K562 (cell line): Measurements from ENCODE around the gene NEXN. TPM values are rescaled to one million over a fixed set of nuclear protein-coding genes. Genes with fewer than 3 reads are reported as not detected.

Source experiments
- ATAC-seq: fragments of 200-7000 bp; cut with Tn5 transposase; 3 replicates; pipeline ENCODE4 v1.9.1; 2020; ENCODE audit warnings: moderate library complexity
- BruUV-seq: library from RNA; stranded (reverse); fragments of 400-500 nt; replicated peaks from 2 replicates; lab custom pipeline; 2021; lab: Mats Ljungman, UMichigan
- CTCF ChIA-PET: fragments of 300-600 bp; formaldehyde crosslinking; extraction: SDS; loops from one replicate; lab custom pipeline; 2021; ENCODE audit warnings: low intra/inter-chr PET ratio; lab: Yijun Ruan, JAX
- POLR2A ChIA-PET: fragments of 300-600, 350-650 bp; sonication (Branson Sonifier 250); formaldehyde crosslinking; extraction: SDS; loops from one replicate; lab custom pipeline; 2021; ENCODE audit warnings: antibody characterized with exemption, inconsistent platforms; lab: Yijun Ruan, JAX
- DNase-seq, 4 experiments: peaks; one replicate each; pipeline versions ENCODE4 v3.0.0 to v3.0.0-alpha.2; 2011 to 2018; ENCODE audit warnings: low spot score in 3 of 4, mixed read lengths in 3 of 4; ENCODE audit errors: extremely low read depth in 1 of 4
- FAIRE-seq: peaks from 2 replicates; lab custom pipeline; 2011; peaks lifted over from hg19 to GRCh38; lab: Jason Lieb, UNC
- H2AFZ ChIP-seq: 2 replicates; pipeline ENCODE4 v1.6.0; 2011; ENCODE audit warnings: low read depth, low read length, control low read depth, inconsistent platforms
- H3K27ac ChIP-seq: fragments of 200-600 bp; 3 replicates; pipeline ENCODE4 v1.8.0; 2011; ENCODE audit warnings: low read depth, mild to moderate bottlenecking, control low read depth, inconsistent platforms, low read length, moderate library complexity, mixed read lengths; ENCODE audit errors: extremely low read depth
- H3K27me3 ChIP-seq, 2 experiments: fragments of 300-600 bp in 1 of 2; 2 replicates in 1 of 2; 3 replicates in 1 of 2; pipeline versions ENCODE4 v1.6.0 to v1.8.0; 2011; ENCODE audit warnings: inconsistent platforms in 2 of 2, low read length in 2 of 2, mild to moderate bottlenecking in 1 of 2, mixed read lengths in 1 of 2, moderate library complexity in 1 of 2; ENCODE audit not compliant: control insufficient read depth in 2 of 2, insufficient read depth in 2 of 2
- H3K36me3 ChIP-seq: fragments of 300-600 bp; 3 replicates; pipeline ENCODE4 v1.8.0; 2011; ENCODE audit warnings: mild to moderate bottlenecking, low read length, inconsistent platforms; ENCODE audit not compliant: control insufficient read depth, insufficient read depth
- H3K4me1 ChIP-seq, 2 experiments: fragments of 200-600 bp in 1 of 2; replicated peaks in 1 of 2; 2 replicates in 1 of 2; 3 replicates in 1 of 2; pipeline versions ENCODE4 v1.5.1 to v1.8.0; 2011; ENCODE audit warnings: inconsistent platforms in 2 of 2, low read length in 2 of 2, mild to moderate bottlenecking in 1 of 2, mixed read lengths in 1 of 2, moderate library complexity in 1 of 2; ENCODE audit not compliant: control insufficient read depth in 2 of 2, insufficient read depth in 2 of 2
- H3K4me2 ChIP-seq: 2 replicates; pipeline ENCODE4 v1.6.1; 2011; ENCODE audit warnings: low read length, control low read depth, inconsistent platforms, mixed read lengths; ENCODE audit not compliant: insufficient read depth
- H3K4me3 ChIP-seq: fragments of 200-600 bp; sonication (generic), shearing (Covaris generic); 2 replicates; pipeline ENCODE4 v1.5.1; 2016; ENCODE audit warnings: control low read depth, inconsistent platforms
- H3K79me2 ChIP-seq: fragments of 200-600 bp; 3 replicates; pipeline ENCODE4 v1.8.0; 2011; ENCODE audit warnings: low read length, inconsistent platforms; ENCODE audit not compliant: control insufficient read depth, insufficient read depth
- H3K9ac ChIP-seq, 2 experiments: 2 replicates each; pipeline versions ENCODE4 v1.6.0 to v1.6.1; 2011; ENCODE audit warnings: low read depth in 2 of 2, low read length in 2 of 2, control low read depth in 1 of 2, inconsistent platforms in 1 of 2, mild to moderate bottlenecking in 1 of 2, mixed read lengths in 1 of 2; ENCODE audit not compliant: insufficient read depth in 1 of 2
- H3K9me1 ChIP-seq: one replicate; pipeline ENCODE4 v1.6.0; 2011; ENCODE audit warnings: inconsistent platforms, mild to moderate bottlenecking, low read length, moderate library complexity; ENCODE audit not compliant: control insufficient read depth, insufficient read depth
- H3K9me3 ChIP-seq: replicated peaks from 2 replicates; pipeline ENCODE4 v1.5.1; 2011; ENCODE audit warnings: low read depth, low read length, inconsistent platforms; ENCODE audit not compliant: control insufficient read depth, insufficient read depth
- H4K20me1 ChIP-seq: replicated peaks from 2 replicates; pipeline ENCODE4 v1.6.1; 2011; ENCODE audit warnings: low read length, inconsistent platforms, mixed read lengths; ENCODE audit not compliant: control insufficient read depth, insufficient read depth
- FOS ChIP-seq: IDR thresholded peaks from 3 replicates; pipeline ENCODE4 v1.6.1; 2011; ENCODE audit not compliant: insufficient read length; ENCODE audit errors: extremely low read depth
- MYBL2 ChIP-seq, 2 experiments: fragments of 450-650 bp in 1 of 2; sonication (generic) in 1 of 2; formaldehyde crosslinking in 1 of 2; IDR thresholded peaks; 2 replicates each; pipeline versions ENCODE4 v1.6.1 to v1.8.1; 2017 to 2022; ENCODE audit warnings: borderline replicate concordance in 1 of 2, inconsistent platforms in 1 of 2, low read depth in 1 of 2, mild to moderate bottlenecking in 1 of 2, missing genetic modification reagents in 1 of 2, moderate library complexity in 1 of 2
- NCOR1 ChIP-seq: fragments of 450-650 bp; IDR thresholded peaks from 2 replicates; pipeline ENCODE4 v1.6.1; 2016; ENCODE audit warnings: mild to moderate bottlenecking, moderate library complexity
- NRF1 ChIP-seq, 2 experiments: fragments of 450-650 bp; IDR thresholded peaks in 1 of 2; conservative IDR thresholded peaks in 1 of 2; 2 replicates each; pipeline ENCODE4 v1.6.1; 2014; ENCODE audit warnings: mild to moderate bottlenecking in 2 of 2
- NUFIP1 ChIP-seq: fragments of 450-650 bp; IDR thresholded peaks from 2 replicates; pipeline ENCODE4 v1.6.1; 2018; ENCODE audit not compliant: partially characterized antibody
- RBFOX2 ChIP-seq: fragments of 200-400 bp; formaldehyde crosslinking; IDR thresholded peaks from 2 replicates; pipeline ENCODE4 v1.6.1; 2017; ENCODE audit warnings: low read depth, mild to moderate bottlenecking, low read length, moderate library complexity
- SIN3A ChIP-seq, 2 experiments: fragments of 150-350 bp in 1 of 2; IDR thresholded peaks; 2 replicates each; pipeline ENCODE4 v1.6.1; 2011 to 2016; ENCODE audit warnings: borderline replicate concordance in 2 of 2, low read depth in 2 of 2, low read length in 2 of 2, mild to moderate bottlenecking in 2 of 2, moderate library complexity in 2 of 2; ENCODE audit not compliant: control insufficient read depth in 1 of 2
- SRSF3 ChIP-seq: fragments of 200-400 bp; formaldehyde crosslinking; IDR thresholded peaks from 2 replicates; pipeline ENCODE4 v1.6.1; 2016; ENCODE audit warnings: mild to moderate bottlenecking, low read length, moderate library complexity; ENCODE audit not compliant: insufficient read depth
- TAF9B ChIP-seq: fragments of 450-650 bp; IDR thresholded peaks from 2 replicates; pipeline ENCODE4 v1.6.1; 2018; ENCODE audit warnings: mild to moderate bottlenecking; ENCODE audit not compliant: partially characterized antibody
- TBL1XR1 ChIP-seq, 2 experiments: IDR thresholded peaks; 2 replicates each; pipeline ENCODE4 v1.6.1; 2012; ENCODE audit warnings: improper control_type of control experiment in 2 of 2, low read length in 2 of 2, mild to moderate bottlenecking in 1 of 2
- TGIF2 ChIP-seq: sonication (generic); formaldehyde crosslinking; IDR thresholded peaks from 2 replicates; pipeline ENCODE4 v1.8.1; 2022; ENCODE audit warnings: mild to moderate bottlenecking, missing genetic modification reagents, moderate library complexity
- ZNF586 ChIP-seq: fragments of 450-650 bp; formaldehyde crosslinking; conservative IDR thresholded peaks from 2 replicates; pipeline ENCODE4 v1.4.0; 2020; ENCODE audit warnings: mild to moderate bottlenecking, moderate library complexity
- ZNF766 ChIP-seq: fragments of 200-800 bp; sonication (Bioruptor generic); conservative IDR thresholded peaks from 2 replicates; pipeline ENCODE4 v1.6.1; 2016; ENCODE audit warnings: missing genetic modification characterization, missing compliant biosample characterization
- WGBS: fragments of 100-300 bp; shearing (Covaris generic); methylation state at CpG from one replicate; pipeline ENCODE4 v1.1.6; 2016; ENCODE audit warnings: low coverage, mixed read lengths; ENCODE audit not compliant: insufficient coverage; ENCODE audit errors: missing lambda C conversion rate; 5-methylcytosine and 5-hydroxymethylcytosine counted together
- in situ Hi-C: fragments of 300-500 bp; cut with MboI; formaldehyde crosslinking; loops from 4 replicates; pipeline ENCODE4 v1.15.0; 2018; ENCODE audit warnings: inconsistent platforms, mixed read lengths
- intact Hi-C: fragments of 100-400 bp; cut with micrococcal nuclease; formaldehyde crosslinking; loops from 2 replicates; pipeline ENCODE4 v1.14.2; 2022
- polyA plus RNA-seq, 8 experiments: library from polyadenylated mRNA; depleted of rRNA in 4 of 8; stranded (reverse) in 5 of 8; unstranded in 3 of 8; fragments of >200 nt; fragmentation: Nextera tagmentation in 2 of 8; fragmentation: Illumina TruSeq in 1 of 8; extraction: Ambion mirVana in 2 of 8; extraction: Trizol in 1 of 8; gene quantifications; 2 replicates each; pipeline versions ENCODE4 v1.2.1 to v1.2.3, GENCODE V29; 2011 to 2014; ENCODE audit warnings: inconsistent platforms in 1 of 8, missing spikeins in 1 of 8
- total RNA-seq, 7 experiments: library from RNA; depleted of rRNA in 6 of 7; stranded (reverse); fragments of >200 nt in 6 of 7; fragmentation: Illumina TruSeq in 2 of 7; extraction: Trizol in 2 of 7; gene quantifications; 2 replicates each; pipeline versions ENCODE4 v1.2.1 to v1.2.3, GENCODE V29; 2011 to 2021; ENCODE audit warnings: low replicate concordance in 1 of 7
- TF ChIP-seq, protein P1 (sequence below): sonication (generic); formaldehyde crosslinking; IDR thresholded peaks from 2 replicates; pipeline ENCODE4 v1.8.0; 2022; ENCODE audit warnings: missing genetic modification reagents, mild to moderate bottlenecking, moderate library complexity, borderline replicate concordance
- TF ChIP-seq, protein P2 (sequence below): fragments of 450-650 bp; IDR thresholded peaks from 2 replicates; pipeline ENCODE4 v1.6.1; 2017; ENCODE audit warnings: mild to moderate bottlenecking, moderate library complexity
- TF ChIP-seq, protein P3 (sequence below): fragments of 250-450 bp; sonication (Bioruptor Pico); IDR thresholded peaks from 2 replicates; pipeline ENCODE4 v1.8.0; 2021; ENCODE audit warnings: mild to moderate bottlenecking, moderate library complexity

NEXN gene
- total and polyA plus RNA-seq, 9 of the 15 experiments (the other 6 are each of a cell fraction or from before 2014, with no cell fraction given): 0.18 to 1.8 (median 0.76) TPM

DNA sequence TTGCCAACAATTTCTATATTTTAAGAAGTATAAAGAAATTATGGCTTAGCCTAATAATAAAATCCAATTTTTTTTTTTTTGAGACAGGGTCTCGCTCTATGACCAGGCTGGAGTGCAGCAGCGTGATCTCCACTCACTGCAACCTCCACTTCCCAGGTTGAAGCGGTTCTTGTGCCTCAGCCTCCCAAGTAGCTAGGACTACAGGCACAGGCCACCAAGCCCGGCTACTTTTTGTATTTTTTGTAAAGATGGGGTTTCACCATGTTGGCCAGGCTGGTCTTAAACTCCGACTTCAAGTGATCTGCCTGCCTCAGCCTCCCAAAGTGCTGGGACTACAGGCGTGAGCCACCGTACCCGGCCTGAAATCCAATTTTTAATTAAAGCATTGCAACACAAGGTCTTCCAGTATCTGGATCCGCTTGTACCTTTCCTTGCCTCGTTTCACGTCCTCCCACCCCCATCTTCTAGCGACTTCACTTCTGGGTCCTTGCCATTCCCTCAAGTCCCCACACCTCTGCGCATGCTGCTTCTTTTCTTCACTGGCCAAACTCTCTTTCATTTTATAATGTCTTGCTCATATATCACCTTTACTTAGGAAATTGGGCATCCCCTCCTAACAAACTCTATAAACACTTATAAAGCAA lies 88.1 kb downstream of the NEXN start (continued):
- TF ChIP-seq, protein P1, sequence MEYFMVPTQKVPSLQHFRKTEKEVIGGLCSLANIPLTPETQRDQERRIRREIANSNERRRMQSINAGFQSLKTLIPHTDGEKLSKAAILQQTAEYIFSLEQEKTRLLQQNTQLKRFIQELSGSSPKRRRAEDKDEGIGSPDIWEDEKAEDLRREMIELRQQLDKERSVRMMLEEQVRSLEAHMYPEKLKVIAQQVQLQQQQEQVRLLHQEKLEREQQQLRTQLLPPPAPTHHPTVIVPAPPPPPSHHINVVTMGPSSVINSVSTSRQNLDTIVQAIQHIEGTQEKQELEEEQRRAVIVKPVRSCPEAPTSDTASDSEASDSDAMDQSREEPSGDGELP: no peak
- TF ChIP-seq, protein P2, sequence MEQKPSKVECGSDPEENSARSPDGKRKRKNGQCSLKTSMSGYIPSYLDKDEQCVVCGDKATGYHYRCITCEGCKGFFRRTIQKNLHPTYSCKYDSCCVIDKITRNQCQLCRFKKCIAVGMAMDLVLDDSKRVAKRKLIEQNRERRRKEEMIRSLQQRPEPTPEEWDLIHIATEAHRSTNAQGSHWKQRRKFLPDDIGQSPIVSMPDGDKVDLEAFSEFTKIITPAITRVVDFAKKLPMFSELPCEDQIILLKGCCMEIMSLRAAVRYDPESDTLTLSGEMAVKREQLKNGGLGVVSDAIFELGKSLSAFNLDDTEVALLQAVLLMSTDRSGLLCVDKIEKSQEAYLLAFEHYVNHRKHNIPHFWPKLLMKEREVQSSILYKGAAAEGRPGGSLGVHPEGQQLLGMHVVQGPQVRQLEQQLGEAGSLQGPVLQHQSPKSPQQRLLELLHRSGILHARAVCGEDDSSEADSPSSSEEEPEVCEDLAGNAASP: no peak
- peak; percentile 53 to 55; a peak in 3 of 4 replicates for TF ChIP-seq NRF1 (conservative IDR thresholded peaks at IDR 0.05 in 1 of 2, IDR thresholded peaks at IDR 0.05 in 1 of 2)
- TF ChIP-seq FOS: no peak
- TF ChIP-seq NUFIP1: no peak
- no peak for TF ChIP-seq NCOR1
- TF ChIP-seq ZNF586 (CRISPR knock-in tag): no peak
- 0 out of 2 replicates have a peak, but pooled peaks have one; percentile 6 for TF ChIP-seq RBFOX2

DNA sequence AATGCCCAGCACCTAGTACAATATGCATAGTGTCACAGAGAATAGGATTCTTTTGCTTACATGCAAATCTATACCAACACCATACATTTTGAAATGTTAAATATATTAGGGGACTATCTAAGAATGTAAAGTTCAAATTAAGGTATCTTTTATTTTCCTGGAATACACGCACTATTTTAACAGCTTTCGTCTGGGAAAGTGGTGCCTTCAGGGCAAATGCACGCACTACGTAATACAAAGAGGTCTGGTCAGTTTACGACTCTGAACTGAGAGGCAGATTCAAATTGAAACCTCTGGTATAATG lies 89.5 kb downstream of the NEXN start:
- ChIA-PET CTCF (interaction anchor here (4.2 kb wide), 1 partner anchor 136 kb away, joined by 31 read pairs; no protein-coding TSS in a partner anchor), POLR2A (interaction anchor here (0.7 to 7.9 kb wide), 14 partner anchors 10 to 136 kb away, joined by 3 to 199 read pairs (median 8); partner anchors contain the start of gene DNAJB4)
- H3K9me1 ChIP-seq: no peaks in the 10 kb centered on the region
- WGBS: 1% methylated on average over 5 of the region's 5 CpGs
- ATAC-seq (no peak), DNase-seq (no peak), FAIRE-seq (no peak)
- H2AFZ ChIP-seq: no peak overlapping the region
- H3K27me3 ChIP-seq: no peaks in the 10 kb centered on the region
- no peaks in the 10 kb centered on the region for H3K9me3 ChIP-seq
- H4K20me1 ChIP-seq: peaks cover 22% of the 10 kb centered on the region
- peak overlapping the region; percentile 96 for H3K27ac ChIP-seq
- in situ Hi-C loops (loop anchor here (5.0 kb wide), 1 partner anchor 134 kb away; no protein-coding TSS in a partner anchor), intact Hi-C loops (loop anchor here (1.0 to 10.0 kb wide), 3 partner anchors 77 to 296 kb away; partner anchors contain the start of gene ZZZ3)
- H3K9ac ChIP-seq: peak overlapping the region; percentile 95 to 100
- H3K36me3 ChIP-seq: peaks cover 60% of the 10 kb centered on the region
- no TSS peak for BruUV-seq
- H3K79me2 ChIP-seq: peaks cover 100% of the 10 kb centered on the region
- H3K4me2 ChIP-seq: peak overlapping the region; percentile 91
- 0 out of 5 replicates have a peak, but pooled peaks cover 0 to 9% of the 10 kb centered on the region in 2 experiments for H3K4me1 ChIP-seq
- peak overlapping the region; percentile 67 for H3K4me3 ChIP-seq
- TF ChIP-seq TAF9B: peak; percentile 10
- TF ChIP-seq MYBL2 (IDR thresholded peaks at IDR 0.05; ENCODE audit: low read depth): peak; percentile 63; the same call in 1 of the 2 replicates
- no peak for TF ChIP-seq MYBL2 (CRISPR knock-in tag; IDR thresholded peaks at IDR 0.05; ENCODE audit: borderline replicate concordance)
- TF ChIP-seq, protein P3, sequence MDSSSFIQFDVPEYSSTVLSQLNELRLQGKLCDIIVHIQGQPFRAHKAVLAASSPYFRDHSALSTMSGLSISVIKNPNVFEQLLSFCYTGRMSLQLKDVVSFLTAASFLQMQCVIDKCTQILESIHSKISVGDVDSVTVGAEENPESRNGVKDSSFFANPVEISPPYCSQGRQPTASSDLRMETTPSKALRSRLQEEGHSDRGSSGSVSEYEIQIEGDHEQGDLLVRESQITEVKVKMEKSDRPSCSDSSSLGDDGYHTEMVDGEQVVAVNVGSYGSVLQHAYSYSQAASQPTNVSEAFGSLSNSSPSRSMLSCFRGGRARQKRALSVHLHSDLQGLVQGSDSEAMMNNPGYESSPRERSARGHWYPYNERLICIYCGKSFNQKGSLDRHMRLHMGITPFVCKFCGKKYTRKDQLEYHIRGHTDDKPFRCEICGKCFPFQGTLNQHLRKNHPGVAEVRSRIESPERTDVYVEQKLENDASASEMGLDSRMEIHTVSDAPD: no peak
- TF ChIP-seq TBL1XR1 (IDR thresholded peaks at IDR 0.05; ENCODE audit: low read length in 2 of 2): 0 out of 4 replicates have a peak, but pooled peaks of 1 of the 2 experiments have one; percentile 12
- no peak for TF ChIP-seq TGIF2 (CRISPR knock-in tag)
- TF ChIP-seq SIN3A (IDR thresholded peaks at IDR 0.05; ENCODE audit: borderline replicate concordance in 2 of 2, control insufficient read depth in 1 of 2, low read depth in 2 of 2, low read length in 2 of 2): peak in 1 of 2 experiments; percentile 33; a peak in 1 of 4 replicates
- no peak for TF ChIP-seq NUFIP1
- no peak for TF ChIP-seq SRSF3
- 0 out of 2 replicates have a peak, but pooled peaks have one; percentile 24 for TF ChIP-seq ZNF766 (CRISPR knock-in tag)
